HUDEP-2 (cell line): ENCODE measurements around the gene TH.

ENCODE experiments used
- DNase-seq, 76 experiments: peaks; one replicate each; lab custom pipeline; 2025; ENCODE audit not compliant: unreplicated experiment in 76 of 76; lab: John Stamatoyannopoulos, UW

The TH gene

DNA sequence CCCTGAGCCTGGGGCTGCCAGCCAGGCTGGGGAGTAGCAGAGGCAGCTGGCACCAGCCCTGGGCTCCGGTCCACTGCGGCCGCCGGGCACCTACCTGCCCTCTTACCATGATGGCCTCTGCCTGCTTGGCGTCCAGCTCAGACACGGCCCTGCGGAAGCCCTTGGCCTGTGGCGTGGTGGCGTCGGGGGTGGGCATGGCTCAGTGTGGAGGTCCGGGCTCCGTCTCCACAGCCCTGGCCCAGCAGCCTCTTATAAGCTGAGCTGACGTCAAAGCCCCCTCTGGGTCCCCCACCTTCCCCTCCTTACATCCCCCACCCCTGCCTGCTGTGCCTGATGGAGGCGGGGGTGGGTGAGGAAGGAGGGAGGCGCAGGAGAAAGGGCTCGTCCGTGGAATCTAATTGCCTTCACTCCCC lies at the start of gene TH:
TH (minus strand) TSS at position 225 of the 413 bp plus-strand sequence; CDS start at position 196, 29 bp downstream.
- no peak for DNase-seq

DNA sequence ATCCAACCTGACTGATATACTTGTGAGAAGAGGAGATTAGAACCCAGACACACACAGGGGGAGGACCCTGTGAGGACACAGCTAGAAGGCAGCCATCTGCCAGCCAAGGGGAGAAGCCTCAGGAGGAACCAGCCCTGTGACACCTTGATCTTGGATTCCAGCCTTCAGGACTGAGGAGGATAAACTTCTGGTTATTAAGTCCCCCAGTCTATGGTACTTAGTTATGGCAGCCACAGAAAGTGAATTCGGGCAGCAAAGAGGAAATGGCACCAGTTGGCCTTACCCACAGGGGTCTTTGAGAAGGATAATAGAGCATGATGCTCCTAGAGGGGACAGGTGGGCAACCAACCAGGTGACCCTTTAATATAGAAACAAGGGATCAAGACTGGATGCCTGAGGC lies 49.4 kb upstream of the TH start:
- DNase-seq: no peak

DNA sequence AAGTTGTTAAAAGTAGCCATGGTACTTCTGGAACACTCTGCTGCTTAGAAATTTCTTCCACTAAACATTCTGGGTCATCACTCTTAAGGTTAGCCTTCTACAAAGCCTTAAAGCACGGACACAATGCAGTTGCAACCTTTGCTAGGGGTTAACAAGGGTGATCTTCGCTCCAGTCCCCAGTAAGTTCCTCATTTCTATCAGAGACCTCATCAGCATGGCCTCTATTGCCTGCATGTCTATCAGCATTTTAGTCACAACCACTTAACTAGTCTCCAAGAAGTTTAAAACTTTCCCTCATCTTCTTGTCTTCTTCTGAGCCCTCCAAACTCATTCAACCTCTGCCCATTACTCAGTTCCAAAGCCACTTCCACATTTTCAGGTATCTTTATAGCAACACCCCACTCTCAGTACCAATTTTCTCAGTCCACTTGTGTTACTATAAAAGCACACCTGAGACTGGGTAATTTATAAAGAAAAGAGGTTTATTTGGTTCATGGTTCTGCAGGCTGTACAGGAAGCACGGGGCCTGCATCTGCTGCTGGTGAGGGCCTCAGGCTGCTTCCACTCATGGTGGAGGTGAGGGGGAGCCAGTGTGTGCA lies 48.7 kb upstream of the TH start:
- no peak for DNase-seq

DNA sequence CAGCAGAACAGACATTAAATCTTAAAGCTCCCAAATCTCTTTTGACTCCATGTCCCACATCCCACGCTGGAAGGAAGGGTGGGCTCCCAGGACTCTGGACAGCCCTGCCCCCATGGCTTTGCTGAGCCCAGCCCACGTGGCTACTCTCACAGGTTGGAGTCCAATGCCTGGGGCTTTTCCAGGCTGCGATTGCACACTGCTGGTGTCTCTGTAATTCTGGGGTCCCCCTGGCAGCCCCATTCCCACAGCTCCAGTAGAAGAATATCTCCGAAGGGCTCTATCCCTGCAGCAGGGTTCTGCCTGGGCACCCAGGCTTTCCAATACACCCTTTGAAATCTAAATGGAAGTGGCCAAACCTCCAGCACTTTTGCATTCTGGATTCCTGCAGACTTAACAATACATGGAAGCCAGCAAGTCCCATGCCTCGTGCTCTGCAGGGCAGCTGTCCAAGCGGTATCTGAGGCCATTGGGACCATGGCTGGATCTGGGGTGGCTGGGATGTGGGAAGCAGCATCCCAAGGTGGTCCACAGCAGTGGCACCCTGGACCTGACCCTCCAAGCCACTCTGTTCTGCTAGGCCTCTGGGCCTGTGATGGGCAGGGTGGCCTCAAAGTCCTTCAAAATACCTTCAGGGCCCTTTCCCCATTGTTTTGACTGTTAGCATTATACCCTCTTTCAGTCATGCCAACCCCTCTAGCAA lies 47.9 kb upstream of the TH start:
- DNase-seq: no peak

DNA sequence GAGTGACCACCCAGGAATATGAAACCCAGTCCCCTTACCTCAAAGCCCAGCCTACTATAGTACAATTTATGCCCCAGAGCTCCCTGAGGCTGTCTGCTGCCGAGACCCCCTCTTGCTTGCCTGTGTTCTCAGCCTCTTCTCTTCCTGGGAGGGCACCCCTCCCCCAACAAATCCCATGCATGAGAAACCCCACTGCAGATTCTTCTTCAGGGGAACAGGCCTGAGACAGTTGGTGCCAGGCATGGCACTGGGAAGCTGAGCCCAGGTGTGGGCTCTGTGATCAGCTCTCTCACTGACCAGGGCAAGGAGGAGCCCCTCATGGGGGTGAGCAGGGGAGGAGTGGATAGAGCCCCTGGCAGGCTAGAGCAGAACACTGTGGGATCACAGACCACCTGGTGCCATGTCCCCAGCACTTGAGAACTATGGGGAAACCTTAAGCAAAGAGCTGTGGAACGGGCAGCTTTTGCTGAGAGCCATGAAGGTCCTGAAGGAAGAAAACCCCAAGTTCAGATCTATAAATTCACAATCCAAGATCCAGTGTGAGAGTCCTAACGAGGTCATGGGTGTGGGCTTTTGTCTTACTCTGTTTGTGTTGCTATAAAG lies 46.5 kb upstream of the TH start:
- no peak for DNase-seq

DNA sequence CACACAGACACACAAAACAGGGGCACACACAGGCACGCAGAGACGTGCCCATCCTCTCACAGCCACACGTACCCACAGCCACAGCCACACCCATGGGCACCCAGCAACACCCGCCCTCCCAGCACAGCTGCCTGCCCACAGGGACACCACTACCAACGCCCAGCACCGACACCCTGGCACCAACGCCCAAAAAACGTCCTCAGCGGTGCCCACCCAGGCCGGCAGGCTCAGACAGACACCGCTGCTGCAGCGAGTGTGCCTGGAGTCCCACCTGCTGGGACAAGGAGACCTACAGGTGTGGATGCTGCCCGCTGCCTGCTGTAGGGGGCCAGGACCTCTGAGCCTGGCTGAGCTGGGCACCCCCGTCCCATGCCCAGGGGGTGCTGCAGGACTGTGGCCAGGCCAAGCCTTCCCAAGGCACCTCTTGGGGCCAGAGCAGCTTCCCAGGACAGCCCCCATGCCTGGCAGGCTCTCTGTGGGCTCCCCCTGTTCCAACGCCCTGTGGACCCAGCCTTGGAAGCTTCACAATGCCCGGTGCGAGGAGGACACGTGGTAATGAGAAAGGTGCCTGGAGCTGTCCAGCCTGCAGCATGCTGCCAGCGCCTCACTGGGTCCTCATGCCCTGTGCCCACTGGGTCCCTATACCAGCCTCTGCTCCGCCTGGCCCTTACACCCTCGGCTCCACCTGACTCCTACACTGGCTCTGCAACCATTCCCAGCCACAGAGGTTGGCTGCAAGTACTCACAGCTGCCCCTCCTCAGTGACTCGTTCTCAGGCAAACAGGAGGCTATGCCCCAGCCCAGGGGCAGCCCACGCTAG lies 45.8 kb upstream of the TH start:
- DNase-seq: no peak

DNA sequence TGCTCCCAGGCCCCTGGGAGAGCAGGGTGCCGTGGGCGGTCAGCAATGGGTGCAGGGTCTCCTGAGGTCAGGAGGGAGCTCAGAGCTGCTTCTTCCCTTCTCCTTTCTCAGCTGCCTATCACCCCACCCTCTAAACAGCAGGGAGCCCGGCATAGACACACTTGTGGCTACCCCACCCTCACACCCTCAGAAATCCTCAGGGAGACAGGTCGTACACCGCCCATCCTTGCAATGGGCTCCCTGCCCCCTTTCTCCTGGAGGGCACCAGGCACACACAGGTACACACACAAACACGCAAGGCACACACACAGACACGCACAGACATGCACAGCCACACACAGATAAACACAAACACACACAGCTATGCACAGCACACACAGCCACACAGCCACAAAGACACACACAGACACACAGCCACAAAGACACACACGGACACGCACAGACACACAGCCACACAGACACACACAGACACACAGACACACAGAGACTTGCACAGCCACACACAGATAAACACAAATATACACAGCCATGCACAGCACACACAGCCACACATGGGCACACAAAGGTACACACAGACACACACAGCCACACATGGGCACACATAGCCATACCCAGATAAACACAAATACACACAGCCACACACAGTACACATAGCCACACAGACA lies 44.9 kb upstream of the TH start:
- DNase-seq: no peak

DNA sequence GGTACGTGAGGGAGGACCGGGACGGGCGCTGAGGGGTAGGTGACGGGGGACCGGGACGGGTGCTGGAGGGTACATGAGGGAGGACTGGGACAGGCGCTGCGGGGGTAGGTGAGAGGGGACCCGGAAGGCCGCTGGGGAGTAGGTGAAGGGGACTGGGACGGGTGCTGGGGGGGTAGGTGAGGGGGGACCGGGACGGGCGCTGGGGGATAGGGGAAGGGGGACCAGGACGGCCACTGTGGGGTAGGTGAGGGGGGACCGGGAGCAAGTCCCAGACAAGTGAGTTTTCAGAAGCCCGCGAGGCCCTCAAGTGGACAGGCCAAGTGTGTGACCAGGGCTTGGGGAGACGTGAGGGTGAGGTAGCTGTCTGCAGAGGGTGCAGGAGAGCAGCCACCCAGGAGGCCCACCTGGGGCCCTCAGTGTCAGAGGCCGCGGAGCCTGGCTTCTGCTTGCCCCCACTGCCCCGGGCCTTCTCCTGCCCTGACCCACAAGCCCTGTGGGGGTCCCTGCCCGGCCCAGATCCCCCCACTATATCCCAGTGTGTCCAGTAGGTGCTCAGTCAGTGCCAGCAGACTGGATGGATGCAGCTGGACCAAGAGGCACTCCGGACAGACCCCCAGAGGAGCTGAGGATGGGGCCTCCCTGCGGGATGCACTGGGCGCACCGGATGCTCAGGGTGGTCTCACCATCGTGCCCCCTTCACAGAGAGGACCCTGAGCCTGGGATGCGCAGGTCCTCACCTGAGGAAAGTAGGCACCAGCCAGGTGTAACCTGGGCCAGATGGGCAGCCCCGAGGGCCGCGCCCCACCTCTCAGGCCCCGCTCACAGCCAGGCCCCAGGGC lies 44.2 kb upstream of the TH start:
- no peak for DNase-seq

DNA sequence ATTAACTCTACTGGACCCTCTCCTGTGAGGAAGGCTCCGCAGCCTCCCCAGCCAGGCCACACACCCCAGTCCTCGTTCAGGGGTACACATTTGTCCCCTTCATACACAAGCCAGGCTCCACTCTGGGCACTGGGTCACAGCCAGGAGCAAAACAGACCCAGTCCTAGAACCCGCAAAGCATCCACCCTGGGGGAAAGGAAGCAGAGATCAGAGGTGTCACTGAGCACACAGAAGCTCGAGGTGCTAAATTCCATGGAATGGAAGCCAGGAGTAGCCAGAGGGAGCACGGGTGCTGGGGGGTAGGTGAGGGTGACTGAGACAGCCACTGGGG lies 43.6 kb upstream of the TH start:
- DNase-seq: no peak

DNA sequence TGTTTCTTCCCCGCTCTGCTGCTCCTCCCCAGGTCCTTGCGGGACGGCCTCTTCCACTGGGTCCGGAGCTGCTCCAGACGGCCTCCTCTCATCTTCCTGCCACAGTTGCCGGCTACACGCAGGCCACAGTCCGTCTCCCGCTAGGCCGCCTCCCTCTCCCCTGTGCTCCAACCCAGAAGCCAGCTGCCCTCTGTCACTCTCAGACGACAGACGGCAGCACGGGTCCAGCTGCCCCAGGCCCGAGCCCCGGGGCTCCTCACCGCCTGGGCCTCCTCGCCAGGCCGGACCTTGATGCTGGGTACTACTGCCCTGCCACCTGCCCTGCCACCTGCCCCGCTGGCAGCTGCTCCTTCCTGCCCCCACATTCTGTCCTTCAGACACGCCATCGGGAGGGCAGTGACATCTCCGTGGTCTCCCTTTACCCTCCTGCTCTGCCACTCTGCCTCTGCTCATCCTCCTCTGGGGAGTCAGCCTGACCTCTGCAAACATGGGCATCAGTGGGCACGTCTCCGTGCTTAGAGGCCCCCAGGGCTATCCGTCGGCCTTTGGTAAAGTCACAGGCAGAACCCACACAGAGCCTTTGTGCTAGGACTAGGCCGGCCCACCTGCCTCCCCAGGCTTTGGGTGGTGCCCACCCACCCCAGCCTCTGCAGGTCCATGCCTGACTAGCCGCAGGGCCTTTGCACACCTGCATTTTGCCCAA lies 43.1 kb upstream of the TH start:
- no peak for DNase-seq

DNA sequence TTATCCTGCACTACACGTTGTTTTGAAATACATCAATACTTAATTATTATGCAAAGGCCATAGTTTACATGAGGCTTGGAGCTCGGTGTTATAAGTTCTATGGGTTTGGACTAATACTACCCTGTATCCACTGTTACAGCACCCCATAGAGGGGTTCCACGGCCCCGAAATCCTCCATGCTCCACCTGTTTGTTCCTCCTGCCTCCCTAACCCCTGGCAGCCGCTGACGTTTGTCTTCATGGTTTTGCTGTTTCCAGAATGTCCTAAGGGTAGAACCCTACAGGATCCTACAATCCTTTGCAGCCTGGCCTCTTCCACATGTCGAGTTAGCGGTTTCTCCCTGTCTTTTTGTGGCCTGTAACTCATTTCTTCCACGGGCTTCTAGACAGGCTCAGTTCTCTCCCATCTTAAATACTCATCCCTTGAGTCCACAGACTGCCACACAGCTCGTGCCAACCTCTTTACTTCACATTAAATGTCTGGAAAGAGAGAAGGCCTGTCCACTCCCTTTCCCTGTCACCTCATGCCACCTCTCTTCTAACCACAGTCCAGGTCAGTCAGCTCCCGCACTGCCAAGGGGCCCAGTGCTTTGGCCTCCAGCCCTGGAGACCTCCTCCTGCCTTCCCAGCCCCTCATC lies 42.4 kb upstream of the TH start:
- DNase-seq: no peak

DNA sequence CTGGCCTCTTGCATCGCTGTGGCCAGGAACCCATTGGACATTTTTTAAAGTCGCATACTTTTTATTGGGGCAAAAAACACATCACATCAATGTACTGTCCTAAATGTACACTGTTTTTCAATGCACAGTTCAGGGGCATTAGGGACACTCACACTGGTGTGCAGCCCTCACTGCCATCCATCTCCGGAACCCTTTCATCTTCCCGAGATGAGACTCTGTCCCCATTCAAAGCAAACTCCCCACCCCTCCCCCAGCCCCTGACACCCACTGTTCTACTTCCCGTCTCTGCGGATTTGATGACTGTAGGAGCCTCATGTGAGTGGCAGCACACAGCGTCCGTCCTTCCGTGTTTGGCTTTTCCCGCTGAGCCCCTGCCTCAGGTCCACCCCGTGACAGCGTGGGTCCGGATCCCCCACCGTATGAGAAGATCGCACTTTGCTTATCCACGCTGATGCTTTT lies 41.8 kb upstream of the TH start:
- no peak for DNase-seq

DNA sequence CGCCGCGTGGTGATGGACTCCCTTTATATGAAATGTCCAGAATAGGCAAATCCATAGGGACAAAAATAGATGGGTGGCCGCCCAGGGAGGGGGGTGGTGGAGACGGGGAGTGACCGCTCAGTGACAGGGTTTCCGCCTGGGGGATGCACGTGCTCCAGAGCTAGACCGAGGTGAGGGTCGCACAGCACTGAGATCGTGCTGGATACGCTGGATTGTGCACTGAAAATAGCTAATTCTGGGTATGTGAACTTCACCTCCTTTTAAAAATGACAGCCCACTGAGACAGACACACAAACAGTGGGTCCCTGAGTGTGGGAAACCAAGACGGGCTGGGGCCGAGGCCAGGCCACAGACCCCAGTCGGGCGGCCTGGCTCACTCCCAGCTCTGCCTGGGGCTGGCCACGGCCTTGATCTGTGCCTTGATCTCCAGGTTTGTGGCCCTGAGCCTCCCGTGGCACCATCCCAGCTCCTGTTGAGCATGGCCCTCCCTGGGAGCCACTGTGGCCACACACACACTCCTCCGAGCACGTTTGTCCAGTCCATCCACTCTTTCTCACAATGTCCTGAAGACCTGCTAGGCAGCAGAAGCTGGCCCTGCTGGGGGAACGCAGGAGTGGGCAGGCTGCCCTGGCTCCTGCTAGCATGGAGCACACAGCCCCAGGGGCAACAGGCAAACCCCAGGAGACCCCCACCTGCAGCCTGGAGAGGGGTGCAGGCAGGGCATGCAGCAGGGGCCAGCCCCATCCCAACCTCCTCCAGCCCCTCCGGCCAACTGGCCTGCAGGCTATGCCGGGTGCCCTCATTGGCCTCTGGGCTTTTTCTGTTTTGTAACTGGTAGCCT lies 41.0 kb upstream of the TH start:
- no peak for DNase-seq

DNA sequence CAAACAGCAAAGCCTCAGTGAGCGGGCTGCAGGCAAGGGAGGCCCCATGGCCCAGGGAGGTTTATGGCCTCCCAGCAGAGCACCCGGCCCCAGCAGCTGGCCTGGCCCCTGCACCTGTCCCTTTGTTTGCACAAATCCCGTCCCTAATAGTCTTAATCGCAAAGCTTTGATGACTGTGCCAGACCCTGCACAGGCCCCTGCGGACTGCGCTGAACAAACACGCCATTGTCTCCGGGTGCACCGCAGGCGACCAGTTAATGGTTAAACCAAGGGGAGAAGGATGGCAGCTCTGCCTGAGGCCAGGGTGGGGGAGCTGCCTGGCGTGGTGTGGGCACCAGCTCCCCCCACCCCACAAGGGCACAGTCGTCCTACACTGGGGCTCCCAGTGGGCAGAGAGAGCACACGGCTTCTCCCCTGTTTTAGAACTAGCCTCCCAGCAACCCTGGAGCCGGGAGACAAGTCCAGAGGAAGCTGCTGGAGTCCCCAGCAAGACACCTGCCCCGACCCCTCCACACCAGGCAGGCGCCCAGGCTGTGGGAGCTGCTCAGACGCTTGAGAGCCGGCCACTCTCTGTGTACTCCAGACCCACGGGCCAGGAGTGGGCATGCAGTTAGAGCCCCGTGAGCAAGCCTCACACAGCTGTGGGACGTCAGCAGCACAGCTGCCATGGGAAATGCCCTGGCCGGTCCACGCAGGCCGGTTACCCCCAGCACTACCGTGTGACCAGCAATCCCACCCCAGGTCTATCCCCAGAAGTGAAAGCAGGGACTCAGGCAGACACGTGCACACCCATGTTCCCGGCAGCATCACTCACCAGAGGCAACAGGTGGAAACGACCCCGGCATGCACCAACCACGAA lies 39.7 kb upstream of the TH start:
- DNase-seq: no peak

DNA sequence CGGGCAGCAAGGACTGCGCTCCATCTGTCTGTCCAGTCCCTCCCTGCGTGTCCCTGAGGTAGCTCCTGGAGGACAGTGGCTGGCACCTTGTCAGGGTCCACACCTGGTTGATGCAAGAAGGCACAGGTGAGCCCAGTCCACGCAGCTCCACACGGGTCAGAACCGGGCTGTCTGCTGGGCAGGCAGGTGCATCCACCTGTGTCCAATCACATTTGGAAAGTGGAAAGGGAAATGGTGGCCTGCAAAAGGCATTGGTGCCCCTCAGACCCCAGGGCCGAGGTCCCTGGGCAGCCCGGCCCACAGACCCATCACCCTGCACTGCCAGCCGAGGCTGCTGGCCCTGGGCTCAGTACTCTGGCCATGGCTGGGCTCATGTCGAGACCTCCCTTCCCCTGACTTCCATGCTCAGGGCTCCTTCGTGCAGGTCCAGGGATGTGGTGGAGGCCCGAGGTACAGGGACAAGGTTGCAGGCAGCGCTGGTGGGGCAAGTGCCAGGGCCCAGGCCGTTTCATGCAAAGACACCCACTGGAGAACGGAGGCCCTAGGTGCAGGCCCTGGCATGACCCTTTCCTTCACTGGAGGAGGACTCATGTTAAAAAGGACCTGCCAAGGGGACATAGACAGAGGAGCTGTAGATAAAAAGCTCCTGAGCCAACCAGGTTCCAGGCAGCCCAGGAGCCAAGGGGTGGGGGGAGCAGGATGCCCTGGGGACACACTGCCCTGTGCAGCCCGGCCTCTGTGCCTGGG lies 38.9 kb upstream of the TH start:
- no peak for DNase-seq

DNA sequence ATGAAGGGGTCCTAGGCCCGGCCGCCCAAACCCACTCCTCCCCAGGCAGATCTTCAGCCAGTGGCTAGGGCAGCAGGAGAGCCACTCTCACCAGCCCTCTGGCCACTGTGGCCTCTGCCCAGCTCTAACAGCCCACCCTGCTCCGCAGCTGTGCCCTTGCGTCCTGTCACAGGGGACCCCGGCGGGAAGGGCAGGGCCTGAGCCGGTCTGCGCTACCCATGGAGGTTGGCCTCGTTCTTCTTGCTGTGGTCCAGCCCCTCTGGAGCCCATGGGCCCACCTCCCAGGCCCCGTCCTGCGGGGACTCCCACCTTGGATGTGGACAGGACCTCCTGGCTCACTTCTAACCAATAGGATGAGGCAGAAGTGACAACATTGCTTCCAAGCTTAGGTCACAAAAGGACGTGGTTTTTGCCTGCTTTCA lies 38.3 kb upstream of the TH start:
- no peak for DNase-seq
